SK-N-SH (cell line): Measurements from ENCODE around the gene RAMP3. TPM values are rescaled to one million over a fixed set of nuclear protein-coding genes. Genes with fewer than 3 reads are reported as not detected.

Experiments
- CTCF ChIA-PET: fragments of 300-600, 350-600 bp; formaldehyde crosslinking; extraction: SDS; loops from one replicate; lab custom pipeline; 2021; lab: Yijun Ruan, JAX
- POLR2A ChIA-PET: fragments of 350-600 bp; sonication (Branson Sonifier 250); formaldehyde crosslinking; extraction: SDS; loops from one replicate; lab custom pipeline; 2020; ENCODE audit warnings: antibody characterized with exemption, inconsistent platforms; lab: Yijun Ruan, JAX
- DNase-seq: peaks from one replicate; pipeline ENCODE4 v3.0.0; 2012
- H2AFZ ChIP-seq: fragments of 200-600 bp; sonication (generic); 2 replicates; pipeline ENCODE4 v1.8.1; 2016; ENCODE audit warnings: antibody characterized with exemption, mild to moderate bottlenecking, low read depth
- H3F3A ChIP-seq: fragments of 200-600 bp; sonication (generic); replicated peaks from 2 replicates; pipeline ENCODE3; 2016; ENCODE audit warnings: antibody characterized with exemption, mild to moderate bottlenecking; ENCODE audit not compliant: insufficient read depth
- H3K27ac ChIP-seq, 2 experiments: fragments of 200-500 bp in 1 of 2; fragments of 200-600 bp in 1 of 2; sonication (Bioruptor generic) in 1 of 2; sonication (generic), shearing (Covaris generic) in 1 of 2; 2 replicates each; pipeline versions ENCODE4 v1.5.1 to v1.6.1; 2014 to 2016; ENCODE audit warnings: low read depth in 2 of 2, inconsistent platforms in 1 of 2, low read length in 1 of 2, mild to moderate bottlenecking in 1 of 2, mixed read lengths in 1 of 2
- H3K27me3 ChIP-seq: fragments of 200-600 bp; sonication (generic), shearing (Covaris generic); 2 replicates; pipeline ENCODE4 v1.6.1; 2016; ENCODE audit warnings: mixed run types; ENCODE audit not compliant: insufficient read depth
- H3K36me3 ChIP-seq, 2 experiments: fragments of 200-500 bp in 1 of 2; fragments of 200-600 bp in 1 of 2; sonication (Bioruptor generic) in 1 of 2; sonication (generic) in 1 of 2; replicated peaks in 1 of 2; 2 replicates each; pipeline versions ENCODE3 to v1.5.1; 2014 to 2016; ENCODE audit warnings: low read length in 1 of 2, mild to moderate bottlenecking in 1 of 2; ENCODE audit not compliant: insufficient read depth in 2 of 2, control insufficient read depth in 1 of 2
- H3K4me1 ChIP-seq, 2 experiments: fragments of 200-500 bp in 1 of 2; fragments of 200-600 bp in 1 of 2; sonication (Bioruptor generic) in 1 of 2; sonication (generic), shearing (Covaris generic) in 1 of 2; 2 replicates each; pipeline versions ENCODE4 v1.5.1 to v1.6.1; 2014 to 2016; ENCODE audit warnings: low read depth in 1 of 2, low read length in 1 of 2, mixed run types in 1 of 2; ENCODE audit not compliant: insufficient read depth in 2 of 2, control insufficient read depth in 1 of 2
- H3K4me2 ChIP-seq: fragments of 200-600 bp; sonication (generic), shearing (Covaris generic); 2 replicates; pipeline ENCODE4 v1.6.1; 2017; ENCODE audit warnings: mixed run types
- H3K4me3 ChIP-seq, 2 experiments: fragments of 200-500 bp in 1 of 2; fragments of 200-600 bp in 1 of 2; sonication (Bioruptor generic) in 1 of 2; sonication (generic), shearing (Covaris generic) in 1 of 2; 2 replicates each; pipeline versions ENCODE4 v1.5.1 to v1.8.1; 2014 to 2016; ENCODE audit warnings: low read depth in 2 of 2, inconsistent platforms in 1 of 2, low read length in 1 of 2, mild to moderate bottlenecking in 1 of 2, mixed read lengths in 1 of 2, moderate library complexity in 1 of 2
- H3K79me2 ChIP-seq: fragments of 200-600 bp; sonication (generic); 2 replicates; pipeline ENCODE4 v1.8.1; 2017; ENCODE audit warnings: mild to moderate bottlenecking; ENCODE audit not compliant: insufficient read depth
- H3K9ac ChIP-seq: fragments of 200-600 bp; sonication (generic); 2 replicates; pipeline ENCODE4 v1.6.1; 2017; ENCODE audit warnings: mixed run types
- H3K9me2 ChIP-seq: fragments of 200-600 bp; sonication (generic); 2 replicates; pipeline ENCODE4 v1.6.1; 2017; ENCODE audit warnings: mixed run types
- H3K9me3 ChIP-seq: fragments of 200-600 bp; sonication (generic); 2 replicates; pipeline ENCODE4 v1.6.1; 2017; ENCODE audit warnings: mixed run types, mild to moderate bottlenecking, moderate library complexity
- H4K20me1 ChIP-seq: fragments of 200-600 bp; sonication (generic); 2 replicates; pipeline ENCODE4 v1.6.1; 2017; ENCODE audit warnings: mild to moderate bottlenecking, mixed run types; ENCODE audit not compliant: insufficient read depth
- FOXJ3 ChIP-seq: sonication (generic); formaldehyde crosslinking; IDR thresholded peaks from 2 replicates; pipeline ENCODE4 v1.5.1; 2020; ENCODE audit warnings: mild to moderate bottlenecking, missing genetic modification reagents
- FOXM1 ChIP-seq: IDR thresholded peaks from 2 replicates; pipeline ENCODE4 v1.4.0; 2012; ENCODE audit warnings: low read depth, mild to moderate bottlenecking
- GATA2 ChIP-seq: sonication (generic); formaldehyde crosslinking; IDR thresholded peaks from 2 replicates; pipeline ENCODE4 v1.5.0; 2020; ENCODE audit warnings: mild to moderate bottlenecking, missing genetic modification reagents
- JUND ChIP-seq: IDR thresholded peaks from 2 replicates; pipeline ENCODE4 v1.4.0; 2012
- POLR2AphosphoS5 ChIP-seq: IDR thresholded peaks from 2 replicates; pipeline ENCODE4 v1.6.1; 2012; ENCODE audit warnings: low read depth, low read length
- RAD21 ChIP-seq: IDR thresholded peaks from 2 replicates; pipeline ENCODE4 v1.6.1; 2012; ENCODE audit warnings: mild to moderate bottlenecking, low read length
- REST ChIP-seq: IDR thresholded peaks from 2 replicates; pipeline ENCODE4 v1.6.1; 2012; ENCODE audit warnings: mild to moderate bottlenecking, low read depth, low read length, moderate library complexity
- RFX5 ChIP-seq: IDR thresholded peaks from 2 replicates; pipeline ENCODE4 v1.6.1; 2012; ENCODE audit warnings: mild to moderate bottlenecking, improper control_type of control experiment, low read length
- SIN3A ChIP-seq: IDR thresholded peaks from 2 replicates; pipeline ENCODE4 v1.6.1; 2012; ENCODE audit warnings: low read depth, mild to moderate bottlenecking, low read length, moderate library complexity, borderline replicate concordance
- SMC3 ChIP-seq: IDR thresholded peaks from 2 replicates; pipeline ENCODE4 v1.6.1; 2012; ENCODE audit warnings: low read depth, low read length, improper control_type of control experiment
- TEAD4 ChIP-seq: IDR thresholded peaks from 2 replicates; pipeline ENCODE4 v1.4.0; 2012; ENCODE audit warnings: mild to moderate bottlenecking, borderline replicate concordance; ENCODE audit not compliant: insufficient read depth
- USF2 ChIP-seq: fragments of 150-350 bp; IDR thresholded peaks from 2 replicates; pipeline ENCODE4 v1.6.1; 2017; ENCODE audit warnings: antibody characterized with exemption, low read length, low read depth, borderline replicate concordance
- WGBS: methylation state at CpG from one replicate; pipeline ENCODE4 v1.1.6; 2017; ENCODE audit warnings: low lambda C conversion rate; 5-methylcytosine and 5-hydroxymethylcytosine counted together
- polyA plus RNA-seq, 3 experiments: library from polyadenylated mRNA; depleted of rRNA; stranded (reverse); fragments of >200 nt; gene quantifications; 2 replicates each; pipeline ENCODE4 v1.2.3, GENCODE V29; 2012
- TF ChIP-seq, protein P1 (sequence below): fragments of 150-350 bp; IDR thresholded peaks from 2 replicates; pipeline ENCODE4 v1.6.1; 2016; ENCODE audit warnings: mild to moderate bottlenecking, low read depth, low read length
- TF ChIP-seq, protein P2 (sequence below): IDR thresholded peaks from 2 replicates; pipeline ENCODE4 v1.4.0; 2012; ENCODE audit warnings: low read depth

RAMP3 gene
- polyA plus RNA-seq, 1 of the 3 experiments (the other 2 are of a cell fraction) = not detected

- no peak for TF ChIP-seq POLR2AphosphoS5
- TF ChIP-seq, protein P1, sequence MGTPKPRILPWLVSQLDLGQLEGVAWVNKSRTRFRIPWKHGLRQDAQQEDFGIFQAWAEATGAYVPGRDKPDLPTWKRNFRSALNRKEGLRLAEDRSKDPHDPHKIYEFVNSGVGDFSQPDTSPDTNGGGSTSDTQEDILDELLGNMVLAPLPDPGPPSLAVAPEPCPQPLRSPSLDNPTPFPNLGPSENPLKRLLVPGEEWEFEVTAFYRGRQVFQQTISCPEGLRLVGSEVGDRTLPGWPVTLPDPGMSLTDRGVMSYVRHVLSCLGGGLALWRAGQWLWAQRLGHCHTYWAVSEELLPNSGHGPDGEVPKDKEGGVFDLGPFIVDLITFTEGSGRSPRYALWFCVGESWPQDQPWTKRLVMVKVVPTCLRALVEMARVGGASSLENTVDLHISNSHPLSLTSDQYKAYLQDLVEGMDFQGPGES = no peak
- TF ChIP-seq SMC3 = no peak
- TF ChIP-seq GATA2 (CRISPR knock-in tag) = no peak
Measured at GRCh38 chr7:45223078-45223477, 65.5 kb downstream of the RAMP3 start (continued).

- no peak for DNase-seq
- ChIA-PET POLR2A (no interaction called here), CTCF (interaction anchor here (0.6 to 1.5 kb wide), 3 partner anchors 8 to 472 kb away, joined by 3 to 5 read pairs (median 3); no protein-coding TSS in a partner anchor)
- Histone ChIP-seq H4K20me1 (no peaks in the 10 kb centered on the region), H3K4me3 (no peak overlapping the region), H3K79me2 (no peaks in the 10 kb centered on the region), H3K27me3 (peaks cover 18% of the 10 kb centered on the region), H3K27ac (no peak overlapping the region), H3K4me2 (no peak overlapping the region), H3K36me3 (no peaks in the 10 kb centered on the region), H3F3A (no peaks in the 10 kb centered on the region), H3K9me2 (no peaks in the 10 kb centered on the region), H2AFZ (no peak overlapping the region), H3K4me1 (peaks cover 0 to 27% of the 10 kb centered on the region in 2 experiments; a peak in 1 of 4 replicates), H3K9me3 (no peaks in the 10 kb centered on the region), H3K9ac (no peak overlapping the region)
- TF ChIP-seq TEAD4 = no peak
- no peak for TF ChIP-seq USF2
- TF ChIP-seq SIN3A = no peak
- no peak for TF ChIP-seq FOXM1
- WGBS = 45% methylated on average over 12 of the region's 13 CpGs
Measured at GRCh38 chr7:45223728-45224630, 66.4 kb downstream of the RAMP3 start.

GRCh38 chr7:45224832-45225231 lies 67.2 kb downstream of the RAMP3 start:
- Histone ChIP-seq H3K4me1 (peaks cover 0 to 27% of the 10 kb centered on the region in 2 experiments; a peak in 2 of 4 replicates), H2AFZ (no peak overlapping the region), H3K79me2 (no peaks in the 10 kb centered on the region), H3K9me2 (no peaks in the 10 kb centered on the region), H3K27ac (no peak overlapping the region), H3F3A (no peaks in the 10 kb centered on the region), H3K9ac (no peak overlapping the region), H3K4me2 (no peak overlapping the region), H4K20me1 (no peaks in the 10 kb centered on the region), H3K27me3 (peaks cover 25% of the 10 kb centered on the region), H3K4me3 (no peak overlapping the region), H3K9me3 (no peaks in the 10 kb centered on the region)
- WGBS = 27% methylated on average over 2 of the region's 3 CpGs
- ChIA-PET CTCF (interaction anchor here (0.6 to 1.5 kb wide), 3 partner anchors 9 to 471 kb away, joined by 3 to 5 read pairs (median 3); no protein-coding TSS in a partner anchor), POLR2A (no interaction called here)
- no peak for DNase-seq
- TF ChIP-seq FOXJ3 (CRISPR knock-in tag) = no peak
- peak; percentile 92 for TF ChIP-seq REST
- TF ChIP-seq JUND = no peak
- no peak for TF ChIP-seq RAD21
- no peak for TF ChIP-seq RFX5
- TF ChIP-seq, protein P2, sequence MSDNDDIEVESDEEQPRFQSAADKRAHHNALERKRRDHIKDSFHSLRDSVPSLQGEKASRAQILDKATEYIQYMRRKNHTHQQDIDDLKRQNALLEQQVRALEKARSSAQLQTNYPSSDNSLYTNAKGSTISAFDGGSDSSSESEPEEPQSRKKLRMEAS = no peak
- no peak for TF ChIP-seq TEAD4
- TF ChIP-seq, all 33 proteins: peak for 1
- no peaks in the 10 kb centered on the region for H3K36me3 ChIP-seq
